HepG2 (cell line): ENCODE data around the gene SRP9. TPM values are rescaled to one million over a fixed set of nuclear protein-coding genes. Genes with fewer than 3 reads are reported as not detected.

Experiments
- CEBPG ChIP-seq: IDR thresholded peaks from 2 replicates; pipeline ENCODE4 v1.6.1; 2016
- DPF2 ChIP-seq: sonication (generic); formaldehyde crosslinking; IDR thresholded peaks from 2 replicates; pipeline ENCODE4 v1.4.0; 2020; ENCODE audit warnings: mild to moderate bottlenecking, low read depth, missing genetic modification reagents, borderline replicate concordance
- GFI1 ChIP-seq: sonication (generic); formaldehyde crosslinking; IDR thresholded peaks from 2 replicates; pipeline ENCODE4 v1.5.0; 2020; ENCODE audit warnings: missing genetic modification reagents, mild to moderate bottlenecking, borderline replicate concordance
- KLF6 ChIP-seq: IDR thresholded peaks from 2 replicates; pipeline ENCODE4 v1.8.0; 2016; ENCODE audit warnings: missing biosample characterization, missing genetic modification reagents
- POLR2G ChIP-seq: fragments of 200-400 bp; formaldehyde crosslinking; IDR thresholded peaks from 2 replicates; pipeline ENCODE4 v1.6.1; 2018; ENCODE audit warnings: mild to moderate bottlenecking, low read depth, low read length, moderate library complexity
- RNF2 ChIP-seq: fragments of 450-650 bp; conservative IDR thresholded peaks from 2 replicates; pipeline ENCODE4 v1.6.1; 2016; ENCODE audit warnings: low read depth
- ZEB1 ChIP-seq: IDR thresholded peaks from 2 replicates; pipeline ENCODE4 v1.6.1; 2012; ENCODE audit warnings: mild to moderate bottlenecking, low read depth, inconsistent platforms; ENCODE audit not compliant: insufficient replicate concordance
- ZFP36L1 ChIP-seq: sonication (generic); formaldehyde crosslinking; IDR thresholded peaks from 2 replicates; pipeline ENCODE4 v1.8.0; 2022; ENCODE audit warnings: mild to moderate bottlenecking, missing genetic modification reagents, moderate library complexity
- ZNF260 ChIP-seq: sonication (generic); formaldehyde crosslinking; IDR thresholded peaks from 2 replicates; pipeline ENCODE4 v1.4.0; 2020; ENCODE audit warnings: missing genetic modification reagents, low read depth, mild to moderate bottlenecking, borderline replicate concordance
- ZNF335 ChIP-seq: sonication (generic); formaldehyde crosslinking; IDR thresholded peaks from 2 replicates; pipeline ENCODE4 v1.4.0; 2020; ENCODE audit warnings: missing genetic modification reagents
- ZNF350 ChIP-seq: sonication (generic); formaldehyde crosslinking; IDR thresholded peaks from 2 replicates; pipeline ENCODE4 v1.4.0; 2020; ENCODE audit warnings: mild to moderate bottlenecking, low read depth, missing genetic modification reagents, borderline replicate concordance
- ZNF577 ChIP-seq: sonication (generic); formaldehyde crosslinking; IDR thresholded peaks from 2 replicates; pipeline ENCODE4 v1.4.0; 2020; ENCODE audit warnings: mild to moderate bottlenecking, low read depth, missing genetic modification reagents, borderline replicate concordance
- ZNF891 ChIP-seq: sonication (generic); formaldehyde crosslinking; IDR thresholded peaks from 2 replicates; pipeline ENCODE4 v1.5.0; 2020; ENCODE audit warnings: mild to moderate bottlenecking, missing genetic modification reagents
- polyA plus RNA-seq, 8 experiments: library from polyadenylated mRNA; depleted of rRNA in 3 of 8; stranded (reverse) in 7 of 8; unstranded in 1 of 8; fragments of >200 nt; fragmentation: Illumina TruSeq in 4 of 8; extraction: Trizol in 4 of 8; gene quantifications; 2 replicates each; pipeline versions ENCODE4 v1.2.1 to v1.2.3, GENCODE V29; 2011 to 2016; ENCODE audit warnings: low read depth in 4 of 8, missing spikeins in 1 of 8, mixed read lengths in 1 of 8; ENCODE audit not compliant: insufficient read depth in 1 of 8
- total RNA-seq, 5 experiments: library from RNA; depleted of rRNA; stranded (reverse); fragments of >200 nt; fragmentation: Illumina TruSeq; extraction: Trizol; gene quantifications; 2 replicates each; pipeline ENCODE4 v1.2.3, GENCODE V29; 2016; ENCODE audit warnings: low read depth in 1 of 5
- TF ChIP-seq, protein P1 (sequence below): sonication (generic); formaldehyde crosslinking; IDR thresholded peaks from 2 replicates; pipeline ENCODE4 v1.5.1; 2020; ENCODE audit warnings: mild to moderate bottlenecking, missing genetic modification reagents
- TF ChIP-seq, protein P2 (sequence below): sonication (generic); formaldehyde crosslinking; IDR thresholded peaks from 2 replicates; pipeline ENCODE4 v1.4.0; 2020; ENCODE audit warnings: missing genetic modification reagents, borderline replicate concordance
- TF ChIP-seq, protein P3 (sequence below): sonication (generic); formaldehyde crosslinking; IDR thresholded peaks from 2 replicates; pipeline ENCODE4 v1.4.0; 2020; ENCODE audit warnings: missing genetic modification reagents, borderline replicate concordance
- TF ChIP-seq, protein P4 (sequence below): sonication (generic); formaldehyde crosslinking; IDR thresholded peaks from 2 replicates; pipeline ENCODE4 v1.4.0; 2020; ENCODE audit warnings: missing genetic modification reagents

SRP9 gene
- total and polyA plus RNA-seq, 2 of the 13 experiments (the other 11 are each of a cell fraction or from before 2014, with no cell fraction given): 251 to 307 TPM

DNA sequence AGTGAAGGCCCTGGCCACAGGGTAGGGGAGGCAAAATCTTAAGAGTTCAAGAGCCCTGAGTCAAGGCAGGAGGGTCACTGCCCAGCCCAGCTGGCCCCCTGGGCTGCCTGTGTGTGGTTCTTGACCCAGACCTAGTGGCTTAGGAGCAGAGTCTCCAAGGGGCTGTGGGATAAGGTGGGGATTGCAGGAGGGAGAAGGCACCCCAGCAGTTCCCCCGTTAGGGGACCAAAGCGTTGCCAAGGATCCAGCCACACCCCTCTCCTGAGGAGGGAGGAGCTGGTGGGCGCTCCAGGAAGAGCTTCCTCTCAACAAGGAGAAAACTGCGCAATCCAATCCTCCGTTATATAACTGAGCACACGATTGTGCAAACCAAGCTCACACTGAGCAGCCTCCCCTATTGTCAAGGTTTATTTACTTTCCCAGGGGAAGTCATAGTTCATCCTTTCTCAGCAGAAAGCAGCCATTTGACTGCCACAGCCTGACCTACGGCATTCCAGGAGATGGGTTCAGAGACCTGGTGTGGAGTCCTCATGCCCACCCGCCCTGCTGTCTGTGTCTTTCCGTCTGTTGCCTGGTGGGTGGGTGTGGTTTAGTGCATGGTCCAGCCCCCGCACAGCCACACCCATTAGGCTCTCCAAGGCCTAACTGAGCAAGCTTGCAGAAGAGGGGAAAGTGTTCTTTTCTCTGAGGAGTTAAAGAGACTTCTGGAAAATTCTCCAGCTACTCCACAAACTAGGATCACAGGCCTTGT, 35.8 kb downstream of the SRP9 start (continued):
- TF ChIP-seq, protein P1, sequence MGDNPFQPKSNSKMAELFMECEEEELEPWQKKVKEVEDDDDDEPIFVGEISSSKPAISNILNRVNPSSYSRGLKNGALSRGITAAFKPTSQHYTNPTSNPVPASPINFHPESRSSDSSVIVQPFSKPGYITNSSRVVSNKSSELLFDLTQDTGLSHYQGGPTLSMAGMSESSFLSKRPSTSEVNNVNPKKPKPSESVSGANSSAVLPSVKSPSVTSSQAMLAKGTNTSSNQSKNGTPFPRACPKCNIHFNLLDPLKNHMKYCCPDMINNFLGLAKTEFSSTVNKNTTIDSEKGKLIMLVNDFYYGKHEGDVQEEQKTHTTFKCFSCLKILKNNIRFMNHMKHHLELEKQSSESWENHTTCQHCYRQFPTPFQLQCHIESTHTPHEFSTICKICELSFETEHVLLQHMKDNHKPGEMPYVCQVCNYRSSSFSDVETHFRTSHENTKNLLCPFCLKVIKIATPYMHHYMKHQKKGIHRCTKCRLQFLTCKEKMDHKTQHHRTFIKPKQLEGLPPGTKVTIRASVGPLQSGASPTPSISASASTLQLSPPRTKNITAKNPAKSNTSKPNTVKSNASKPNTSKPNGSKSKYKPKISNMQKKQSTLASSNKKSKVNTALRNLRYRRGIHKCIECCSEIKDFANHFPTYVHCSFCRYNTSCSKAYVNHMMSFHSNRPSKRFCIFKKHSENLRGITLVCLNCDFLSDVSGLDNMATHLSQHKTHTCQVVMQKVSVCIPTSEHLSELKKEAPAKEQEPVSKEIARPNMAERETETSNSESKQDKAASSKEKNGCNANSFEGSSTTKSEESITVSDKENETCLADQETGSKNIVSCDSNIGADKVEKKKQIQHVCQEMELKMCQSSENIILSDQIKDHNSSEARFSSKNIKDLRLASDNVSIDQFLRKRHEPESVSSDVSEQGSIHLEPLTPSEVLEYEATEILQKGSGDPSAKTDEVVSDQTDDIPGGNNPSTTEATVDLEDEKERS (CRISPR knock-in tag): peak; percentile 91; the same call in 1 of the 2 replicates
- peak; percentile 99 for TF ChIP-seq CEBPG (CRISPR knock-in tag)
- TF ChIP-seq, protein P2, sequence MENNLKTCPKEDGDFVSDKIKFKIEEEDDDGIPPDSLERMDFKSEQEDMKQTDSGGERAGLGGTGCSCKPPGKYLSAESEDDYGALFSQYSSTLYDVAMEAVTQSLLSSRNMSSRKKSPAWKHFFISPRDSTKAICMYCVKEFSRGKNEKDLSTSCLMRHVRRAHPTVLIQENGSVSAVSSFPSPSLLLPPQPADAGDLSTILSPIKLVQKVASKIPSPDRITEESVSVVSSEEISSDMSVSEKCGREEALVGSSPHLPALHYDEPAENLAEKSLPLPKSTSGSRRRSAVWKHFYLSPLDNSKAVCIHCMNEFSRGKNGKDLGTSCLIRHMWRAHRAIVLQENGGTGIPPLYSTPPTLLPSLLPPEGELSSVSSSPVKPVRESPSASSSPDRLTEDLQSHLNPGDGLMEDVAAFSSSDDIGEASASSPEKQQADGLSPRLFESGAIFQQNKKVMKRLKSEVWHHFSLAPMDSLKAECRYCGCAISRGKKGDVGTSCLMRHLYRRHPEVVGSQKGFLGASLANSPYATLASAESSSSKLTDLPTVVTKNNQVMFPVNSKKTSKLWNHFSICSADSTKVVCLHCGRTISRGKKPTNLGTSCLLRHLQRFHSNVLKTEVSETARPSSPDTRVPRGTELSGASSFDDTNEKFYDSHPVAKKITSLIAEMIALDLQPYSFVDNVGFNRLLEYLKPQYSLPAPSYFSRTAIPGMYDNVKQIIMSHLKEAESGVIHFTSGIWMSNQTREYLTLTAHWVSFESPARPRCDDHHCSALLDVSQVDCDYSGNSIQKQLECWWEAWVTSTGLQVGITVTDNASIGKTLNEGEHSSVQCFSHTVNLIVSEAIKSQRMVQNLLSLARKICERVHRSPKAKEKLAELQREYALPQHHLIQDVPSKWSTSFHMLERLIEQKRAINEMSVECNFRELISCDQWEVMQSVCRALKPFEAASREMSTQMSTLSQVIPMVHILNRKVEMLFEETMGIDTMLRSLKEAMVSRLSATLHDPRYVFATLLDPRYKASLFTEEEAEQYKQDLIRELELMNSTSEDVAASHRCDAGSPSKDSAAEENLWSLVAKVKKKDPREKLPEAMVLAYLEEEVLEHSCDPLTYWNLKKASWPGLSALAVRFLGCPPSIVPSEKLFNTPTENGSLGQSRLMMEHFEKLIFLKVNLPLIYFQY (CRISPR knock-in tag): peak; percentile 80
- TF ChIP-seq ZNF335: peak; percentile 86
- TF ChIP-seq RNF2: no peak
- peak; percentile 40; the same call in 1 of the 2 replicates for TF ChIP-seq ZFP36L1 (CRISPR knock-in tag)
- TF ChIP-seq ZNF350: peak; percentile 95
- TF ChIP-seq ZNF891 (CRISPR knock-in tag): 0 out of 2 replicates have a peak, but pooled peaks have one; percentile 23
- TF ChIP-seq, protein P3, sequence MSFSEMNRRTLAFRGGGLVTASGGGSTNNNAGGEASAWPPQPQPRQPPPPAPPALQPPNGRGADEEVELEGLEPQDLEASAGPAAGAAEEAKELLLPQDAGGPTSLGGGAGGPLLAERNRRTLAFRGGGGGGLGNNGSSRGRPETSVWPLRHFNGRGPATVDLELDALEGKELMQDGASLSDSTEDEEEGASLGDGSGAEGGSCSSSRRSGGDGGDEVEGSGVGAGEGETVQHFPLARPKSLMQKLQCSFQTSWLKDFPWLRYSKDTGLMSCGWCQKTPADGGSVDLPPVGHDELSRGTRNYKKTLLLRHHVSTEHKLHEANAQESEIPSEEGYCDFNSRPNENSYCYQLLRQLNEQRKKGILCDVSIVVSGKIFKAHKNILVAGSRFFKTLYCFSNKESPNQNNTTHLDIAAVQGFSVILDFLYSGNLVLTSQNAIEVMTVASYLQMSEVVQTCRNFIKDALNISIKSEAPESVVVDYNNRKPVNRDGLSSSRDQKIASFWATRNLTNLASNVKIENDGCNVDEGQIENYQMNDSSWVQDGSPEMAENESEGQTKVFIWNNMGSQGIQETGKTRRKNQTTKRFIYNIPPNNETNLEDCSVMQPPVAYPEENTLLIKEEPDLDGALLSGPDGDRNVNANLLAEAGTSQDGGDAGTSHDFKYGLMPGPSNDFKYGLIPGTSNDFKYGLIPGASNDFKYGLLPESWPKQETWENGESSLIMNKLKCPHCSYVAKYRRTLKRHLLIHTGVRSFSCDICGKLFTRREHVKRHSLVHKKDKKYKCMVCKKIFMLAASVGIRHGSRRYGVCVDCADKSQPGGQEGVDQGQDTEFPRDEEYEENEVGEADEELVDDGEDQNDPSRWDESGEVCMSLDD (CRISPR knock-in tag): 0 out of 2 replicates have a peak, but pooled peaks have one; percentile 40
- peak; percentile 80 for TF ChIP-seq GFI1 (CRISPR knock-in tag)
- TF ChIP-seq, protein P4, sequence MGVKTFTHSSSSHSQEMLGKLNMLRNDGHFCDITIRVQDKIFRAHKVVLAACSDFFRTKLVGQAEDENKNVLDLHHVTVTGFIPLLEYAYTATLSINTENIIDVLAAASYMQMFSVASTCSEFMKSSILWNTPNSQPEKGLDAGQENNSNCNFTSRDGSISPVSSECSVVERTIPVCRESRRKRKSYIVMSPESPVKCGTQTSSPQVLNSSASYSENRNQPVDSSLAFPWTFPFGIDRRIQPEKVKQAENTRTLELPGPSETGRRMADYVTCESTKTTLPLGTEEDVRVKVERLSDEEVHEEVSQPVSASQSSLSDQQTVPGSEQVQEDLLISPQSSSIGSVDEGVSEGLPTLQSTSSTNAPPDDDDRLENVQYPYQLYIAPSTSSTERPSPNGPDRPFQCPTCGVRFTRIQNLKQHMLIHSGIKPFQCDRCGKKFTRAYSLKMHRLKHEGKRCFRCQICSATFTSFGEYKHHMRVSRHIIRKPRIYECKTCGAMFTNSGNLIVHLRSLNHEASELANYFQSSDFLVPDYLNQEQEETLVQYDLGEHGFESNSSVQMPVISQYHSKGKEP (CRISPR knock-in tag): no peak
- peak; percentile 81 for TF ChIP-seq ZEB1
- no peak for TF ChIP-seq ZNF260 (CRISPR knock-in tag)
- TF ChIP-seq POLR2G: peak; percentile 31
- no peak for TF ChIP-seq ZNF577 (CRISPR knock-in tag)
- peak; percentile 94 for TF ChIP-seq DPF2 (CRISPR knock-in tag)
- TF ChIP-seq KLF6 (CRISPR knock-in tag): peak; percentile 96
